Kidney epithelial cell (primary cell): ENCODE data around the gene OR1A1. TPM values are rescaled to one million over a fixed set of nuclear protein-coding genes. Genes with fewer than 3 reads are reported as not detected.

Experiments used
- DNase-seq: peaks from one replicate; pipeline ENCODE4 v3.0.0-alpha.2; 2010; ENCODE audit warnings: low read depth
- H3K27me3 ChIP-seq: 2 replicates; pipeline ENCODE4 v1.6.0; 2011; ENCODE audit warnings: low read length; ENCODE audit not compliant: control insufficient read depth, insufficient read depth
- H3K36me3 ChIP-seq: 2 replicates; pipeline ENCODE4 v1.5.1; 2011; ENCODE audit warnings: low read length; ENCODE audit not compliant: control insufficient read depth, insufficient read depth
- H3K4me3 ChIP-seq: 2 replicates; pipeline ENCODE4 v1.5.1; 2011; ENCODE audit warnings: low read depth, mild to moderate bottlenecking, control low read depth, low read length
- CTCF ChIP-seq: IDR thresholded peaks from 2 replicates; pipeline ENCODE4 v1.5.1; 2011; ENCODE audit warnings: mild to moderate bottlenecking, moderate library complexity, low read length, control low read depth, inconsistent platforms; ENCODE audit not compliant: insufficient read depth, poor library complexity, severe bottlenecking
- total RNA-seq: library from RNA; depleted of rRNA; stranded (reverse); fragments of >200 nt; gene quantifications from 2 replicates; pipeline ENCODE4 v1.2.3, GENCODE V29; 2015

The OR1A1 gene
- total RNA-seq, 1 donor from 2014 or later: not detected

GRCh38 chr17:3256575-3256974 lies 49.1 kb downstream of the OR1A1 start:
- no peak for DNase-seq
- Histone ChIP-seq H3K27me3 (no peaks in the 10 kb centered on the region), H3K36me3 (no peaks in the 10 kb centered on the region), H3K4me3 (no peak overlapping the region)
- TF ChIP-seq CTCF: no peak

- no peak for DNase-seq
- Histone ChIP-seq H3K27me3 (no peaks in the 10 kb centered on the region), H3K4me3 (no peak overlapping the region), H3K36me3 (no peaks in the 10 kb centered on the region)
- no peak for TF ChIP-seq CTCF
Measured at GRCh38 chr17:3260163-3260562, 52.7 kb downstream of the OR1A1 start.

GRCh38 chr17:3260600-3260999 lies 53.1 kb downstream of the OR1A1 start:
- Histone ChIP-seq H3K36me3 (no peaks in the 10 kb centered on the region), H3K4me3 (no peak overlapping the region), H3K27me3 (no peaks in the 10 kb centered on the region)
- no peak for DNase-seq
- no peak for TF ChIP-seq CTCF

Other genes starting within 250 kb of the OR1A1 start
- gene OR1D5, start 144.1 kb upstream of the OR1A1 start, total RNA-seq: not detected in 2 replicates
- not detected in 2 replicates for gene OR1D2, start 103.2 kb upstream of the OR1A1 start, total RNA-seq
- not detected in 2 replicates for gene OR1G1, start 80.1 kb upstream of the OR1A1 start, total RNA-seq
- gene OR1A2, start 10.1 kb upstream of the OR1A1 start, total RNA-seq: not detected in 2 replicates
- gene OR3A1, start 90.7 kb downstream of the OR1A1 start, total RNA-seq: 0.14 TPM in 1 of 2 replicates, not detected in the other
- 1.0 and 3.3 TPM in 2 replicates for gene OR3A2, start 178.6 kb downstream of the OR1A1 start, total RNA-seq
- not detected in 2 replicates for gene OR1E1, start 190.7 kb downstream of the OR1A1 start, total RNA-seq
- not detected in 2 replicates for gene OR3A3, start 203.7 kb downstream of the OR1A1 start, total RNA-seq
- gene OR1E2, start 226.2 kb downstream of the OR1A1 start, total RNA-seq: not detected in 2 replicates